HFF-Myc (cell line): Measurements from ENCODE around the gene TBXAS1.

Source experiments
- DNase-seq: peaks from one replicate; pipeline ENCODE4 v3.0.0-alpha.2; 2011; ENCODE audit warnings: low read depth; ENCODE audit errors: extremely low read depth
- H3K4me3 ChIP-seq: replicated peaks from 2 replicates; pipeline ENCODE4 v1.5.1; 2011; ENCODE audit warnings: low read depth, mild to moderate bottlenecking, control low read depth, low read length
- CTCF ChIP-seq: IDR thresholded peaks from 2 replicates; pipeline ENCODE4 v1.5.1; 2012; ENCODE audit warnings: mild to moderate bottlenecking, low read depth, low read length, control low read depth; ENCODE audit errors: missing control alignments

The TBXAS1 gene

GRCh38 chr7:140019606-140020005 is 190.5 kb downstream of the TBXAS1 start:
- no peak overlapping the region for H3K4me3 ChIP-seq
- no peak for DNase-seq
- TF ChIP-seq CTCF, result no peak

- no peak for TF ChIP-seq CTCF
- DNase-seq, result no peak
- no peak overlapping the region for H3K4me3 ChIP-seq
These were observed 192.5 kb downstream of the TBXAS1 start for GRCh38 chr7:140021603-140022002.

GRCh38 chr7:140022582-140023211 is 193.6 kb downstream of the TBXAS1 start:
- DNase-seq, result no peak
- no peak for TF ChIP-seq CTCF

GRCh38 chr7:140023728-140024127 is 194.7 kb downstream of the TBXAS1 start:
- DNase-seq, result no peak
- no peak overlapping the region for H3K4me3 ChIP-seq
- TF ChIP-seq CTCF, result no peak

More at GRCh38 chr7:140022582-140023211, 193.6 kb downstream of the TBXAS1 start:
- no peak overlapping the region for H3K4me3 ChIP-seq

- no peak for TF ChIP-seq CTCF
- no peak for DNase-seq
- H3K4me3 ChIP-seq, result no peak overlapping the region
These were observed 195.5 kb downstream of the TBXAS1 start for GRCh38 chr7:140024585-140024984.

GRCh38 chr7:140025241-140025640 is 196.2 kb downstream of the TBXAS1 start:
- no peak for DNase-seq
- no peak for TF ChIP-seq CTCF
- no peak overlapping the region for H3K4me3 ChIP-seq
